ENCODE results near the gene NDUFAF8.

The NDUFAF8 gene

DNA sequence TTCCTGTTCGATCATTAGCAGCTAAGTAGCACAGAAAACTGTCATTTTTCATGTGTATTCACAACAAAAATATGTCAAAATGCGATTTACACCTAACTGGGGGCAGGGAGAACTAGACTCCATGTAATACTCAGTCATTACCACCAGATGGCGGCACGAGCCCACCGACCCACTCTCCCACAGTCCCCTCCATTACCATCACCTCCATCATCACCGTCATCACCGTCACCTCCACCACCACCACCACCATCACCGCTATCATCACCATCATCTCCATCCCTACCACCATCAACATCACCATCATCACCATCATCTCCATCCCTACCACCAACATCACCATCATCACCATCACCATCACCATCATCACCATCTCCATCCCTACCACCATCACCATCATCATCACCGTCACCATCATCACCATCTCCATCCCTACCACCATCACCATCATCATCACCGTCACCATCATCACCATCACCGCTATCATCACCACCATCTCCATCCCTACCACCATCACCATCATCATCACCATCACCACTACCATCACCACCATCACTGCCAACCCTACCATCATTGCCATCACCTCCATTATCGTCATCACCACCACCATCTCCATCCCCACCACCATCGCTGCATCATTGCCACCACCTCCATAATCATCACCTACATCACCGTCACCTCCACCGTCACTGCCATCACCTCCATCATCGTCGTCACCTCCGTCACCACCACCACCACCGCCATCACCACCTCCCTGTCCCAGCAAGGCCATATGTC is 14.4 kb downstream of the NDUFAF8 start:
- peak; percentile 13 for DNase-seq (ENCODE audit: low read depth)

DNA sequence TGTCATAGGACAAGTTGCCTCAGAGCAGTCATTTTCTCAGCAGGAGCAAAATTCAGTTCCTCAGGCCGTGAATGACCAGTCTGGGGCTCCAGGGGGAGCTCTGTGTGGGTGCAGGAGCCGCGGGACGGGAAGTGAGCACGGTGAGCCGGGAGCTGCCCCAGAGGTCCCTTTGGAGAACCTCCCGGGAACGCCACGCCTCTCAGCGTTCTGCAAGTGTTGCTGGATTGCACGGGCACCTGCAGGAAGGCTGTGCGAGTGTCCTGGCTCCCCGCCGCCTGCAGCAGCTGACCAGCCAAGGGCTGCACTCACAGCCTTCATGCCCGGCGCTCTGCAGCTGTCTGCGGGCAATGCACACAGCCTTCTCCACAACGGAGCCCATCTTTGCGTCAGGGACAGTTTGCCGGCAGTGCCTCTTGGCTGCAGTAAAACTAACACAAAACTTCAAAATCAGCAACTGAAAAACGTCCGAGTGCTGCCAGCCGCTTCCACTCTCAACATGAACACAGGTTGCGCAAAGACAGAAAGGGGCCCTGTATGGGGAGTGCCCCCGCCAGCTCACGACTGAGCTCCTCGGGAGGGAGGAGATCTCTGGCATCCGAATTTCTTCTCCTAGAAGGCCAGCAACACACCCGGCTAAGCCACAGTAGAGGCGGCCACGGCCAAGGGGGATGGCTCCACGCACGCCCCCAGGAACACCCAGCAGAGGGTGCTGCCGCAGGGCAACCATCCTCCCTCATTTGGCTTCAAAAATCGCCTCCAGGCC is 16.0 kb downstream of the NDUFAF8 start:
- DNase-seq (ENCODE audit: low read depth): peak; percentile 60

DNA sequence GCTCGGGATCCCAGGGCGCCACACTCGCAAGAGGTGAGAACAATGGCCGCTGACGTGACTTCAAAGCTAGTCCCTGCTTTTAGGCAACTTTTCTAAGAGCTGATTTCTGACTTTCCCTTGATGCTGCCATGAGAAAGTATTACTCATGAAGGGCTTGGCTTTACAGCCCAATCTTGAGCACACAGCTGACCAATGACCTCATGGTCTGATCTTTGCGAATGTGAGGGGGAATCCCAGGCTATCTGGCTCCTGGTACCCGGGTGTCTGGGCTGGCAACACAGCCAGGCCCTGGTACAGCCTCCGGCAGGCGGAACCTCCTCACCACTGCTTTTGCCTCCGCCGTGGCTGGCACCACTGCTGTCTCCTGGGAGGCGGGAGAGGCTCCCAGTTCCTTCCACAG is 17.5 kb downstream of the NDUFAF8 start:
- DNase-seq (ENCODE audit: low read depth): peak; percentile 24

DNA sequence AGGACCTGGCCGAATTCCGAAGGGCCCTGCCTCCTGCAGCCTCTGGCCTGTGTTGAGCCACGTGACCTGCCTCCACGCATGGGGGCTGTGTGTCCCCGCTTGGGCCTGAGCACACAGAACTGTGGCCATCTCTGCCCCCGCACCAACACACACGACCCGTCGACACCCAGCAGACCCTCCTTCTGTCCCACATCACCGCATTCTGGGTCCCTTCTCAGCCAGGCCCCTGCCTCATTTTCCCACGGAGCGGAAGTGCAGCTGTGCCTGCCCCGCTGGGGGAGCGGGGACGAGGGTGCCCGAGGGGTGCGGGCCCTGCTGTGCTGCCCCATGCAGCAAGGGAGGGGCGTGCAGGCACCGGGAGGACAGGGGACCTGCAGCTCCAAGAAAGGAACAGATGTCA is 18.4 kb downstream of the NDUFAF8 start:
- no peak for DNase-seq (ENCODE audit: low read depth)

DNA sequence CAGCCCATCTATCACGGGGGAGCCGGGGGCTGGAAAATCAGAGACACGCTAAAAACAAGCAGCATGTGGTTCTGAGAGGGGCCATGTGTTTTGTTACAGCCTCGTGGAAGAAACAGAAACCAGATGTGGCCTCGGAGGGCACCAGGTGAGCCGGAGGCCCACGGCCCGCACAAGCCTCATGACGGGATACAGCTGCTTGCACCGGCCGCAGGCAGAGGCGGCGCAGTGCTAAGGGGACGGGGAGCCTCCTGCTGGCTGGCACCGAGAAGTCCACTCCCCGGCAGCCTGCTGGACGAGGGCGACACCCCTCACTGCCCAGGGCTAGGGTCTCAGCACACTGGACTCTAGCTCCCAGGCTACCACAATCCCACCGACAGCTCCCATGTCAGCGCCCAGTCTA is 19.2 kb downstream of the NDUFAF8 start:
- DNase-seq (ENCODE audit: low read depth): no peak

DNA sequence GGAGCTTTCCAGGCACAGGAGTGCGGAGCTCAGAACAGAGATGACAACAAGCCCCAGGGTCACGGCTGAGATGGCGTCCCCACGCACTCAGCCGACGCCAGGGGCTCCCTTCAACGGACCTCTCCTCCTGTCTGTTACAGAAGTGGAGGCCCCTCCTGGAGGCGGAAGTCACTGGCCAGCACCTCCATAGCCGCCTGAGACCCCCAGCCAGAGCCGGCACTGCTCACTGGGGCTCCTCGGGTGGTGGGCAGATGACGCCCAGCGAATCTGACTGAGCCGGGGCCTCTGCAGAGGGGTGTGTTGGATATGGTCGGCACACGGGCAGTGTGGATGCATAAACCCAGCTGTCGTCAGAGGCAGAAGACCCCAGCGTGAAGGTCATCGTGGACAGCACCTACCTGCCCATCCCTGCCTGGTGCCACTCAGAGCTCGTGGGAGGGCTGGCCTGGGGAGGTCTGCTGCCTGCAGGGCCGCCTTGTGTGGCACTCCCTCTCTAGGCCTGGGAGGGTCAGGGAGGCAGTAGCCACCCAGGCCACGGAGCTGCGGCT is 20.0 kb downstream of the NDUFAF8 start:
- no peak for DNase-seq (ENCODE audit: low read depth)

DNA sequence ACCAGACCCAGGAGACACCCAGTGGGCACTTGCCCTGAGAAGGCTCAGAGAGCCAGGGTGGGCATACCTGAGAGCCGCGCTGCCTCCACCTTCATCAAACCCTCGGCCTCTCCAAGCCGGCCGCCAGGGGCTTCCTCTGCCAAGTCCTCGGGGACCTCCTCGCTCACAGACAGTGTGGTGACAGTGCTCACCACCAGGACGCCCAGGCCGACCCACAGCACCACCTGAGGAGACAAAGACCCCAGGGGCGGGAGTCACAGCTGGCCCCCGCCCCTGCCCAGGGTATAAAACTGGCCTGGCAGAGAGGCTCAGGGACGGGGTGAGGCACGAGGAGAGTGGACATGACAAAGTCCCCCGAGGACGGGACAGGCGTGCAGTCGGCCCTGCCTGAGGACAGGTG is 21.1 kb downstream of the NDUFAF8 start:
- no peak for DNase-seq (ENCODE audit: low read depth)

DNA sequence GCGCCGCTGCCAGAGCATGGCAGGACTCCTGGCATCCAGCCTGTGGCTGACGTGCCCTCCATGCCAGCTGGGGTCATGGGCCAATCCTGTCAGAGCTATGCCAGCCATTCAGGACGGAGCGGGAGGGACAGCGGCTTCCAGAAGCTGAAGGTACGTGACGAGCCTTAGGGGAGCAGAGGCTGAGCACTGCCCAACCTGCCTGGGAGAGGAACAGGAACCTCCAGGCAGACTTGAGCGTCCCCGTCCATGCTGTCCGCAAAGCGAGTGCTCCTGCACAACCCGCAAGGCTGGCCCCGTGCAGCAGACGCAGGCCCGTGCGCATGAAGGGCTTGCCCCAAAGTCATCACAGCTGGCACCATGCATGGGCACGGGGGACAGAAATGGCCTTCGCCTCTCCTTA is 21.5 kb downstream of the NDUFAF8 start:
- DNase-seq (ENCODE audit: low read depth): no peak

DNA sequence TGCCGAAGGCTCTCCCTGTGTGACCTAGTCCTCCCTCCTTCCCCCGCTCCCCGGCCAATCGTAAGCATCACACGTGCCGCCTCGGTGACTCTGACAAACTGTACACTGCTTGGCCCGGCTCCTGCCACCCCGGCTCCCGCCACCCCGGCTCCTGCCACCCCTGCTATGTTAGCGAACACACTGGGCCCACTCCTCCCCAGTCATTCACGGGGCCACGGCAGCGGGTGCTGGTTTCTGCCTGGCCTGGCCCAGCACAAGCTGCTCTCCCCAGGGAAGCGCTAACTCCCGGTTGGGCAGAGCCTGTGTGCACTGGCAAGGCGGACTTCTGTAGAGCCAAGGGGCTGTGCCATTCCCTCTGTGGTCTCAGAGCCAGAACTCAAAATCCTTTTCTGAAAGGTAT is 22.0 kb downstream of the NDUFAF8 start:
- no peak for DNase-seq (ENCODE audit: low read depth)

DNA sequence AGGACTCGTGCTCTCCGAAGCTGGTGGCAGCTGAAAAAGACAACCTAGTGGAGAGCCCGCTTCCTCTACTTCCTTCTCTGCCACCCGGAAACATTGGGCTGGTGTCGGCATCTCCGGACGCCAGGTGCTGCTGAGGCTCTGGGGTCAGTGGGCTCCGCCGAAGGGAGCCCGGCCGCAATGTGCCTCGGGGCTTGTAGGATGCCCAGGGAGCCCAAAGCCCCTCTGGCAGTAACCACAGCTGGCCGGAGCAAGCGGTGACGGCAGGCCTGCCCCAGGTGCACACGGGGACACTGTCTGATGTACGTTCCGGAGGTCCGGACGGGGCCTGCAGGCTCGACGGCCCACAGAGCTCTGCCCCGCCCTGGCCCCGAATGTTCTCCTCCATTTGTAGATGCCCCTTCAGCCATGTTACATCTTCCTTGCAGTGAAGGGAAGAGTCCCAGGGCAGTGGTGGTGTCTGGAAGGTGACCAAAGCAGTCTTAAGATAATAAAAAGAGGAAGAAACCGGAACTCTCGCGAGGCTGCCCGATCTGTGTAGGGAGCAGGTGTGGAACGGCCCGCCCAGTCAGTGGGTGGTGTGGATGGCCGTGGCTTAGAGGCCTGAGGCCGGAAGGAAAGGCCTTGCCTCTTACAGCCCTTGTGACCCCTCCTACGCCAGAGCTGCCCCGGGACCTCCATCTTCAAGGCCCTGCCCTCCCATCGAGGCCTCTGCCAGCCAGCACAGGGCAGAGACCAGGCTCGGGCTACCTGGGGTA is 22.6 kb downstream of the NDUFAF8 start:
- DNase-seq (ENCODE audit: low read depth): no peak

DNA sequence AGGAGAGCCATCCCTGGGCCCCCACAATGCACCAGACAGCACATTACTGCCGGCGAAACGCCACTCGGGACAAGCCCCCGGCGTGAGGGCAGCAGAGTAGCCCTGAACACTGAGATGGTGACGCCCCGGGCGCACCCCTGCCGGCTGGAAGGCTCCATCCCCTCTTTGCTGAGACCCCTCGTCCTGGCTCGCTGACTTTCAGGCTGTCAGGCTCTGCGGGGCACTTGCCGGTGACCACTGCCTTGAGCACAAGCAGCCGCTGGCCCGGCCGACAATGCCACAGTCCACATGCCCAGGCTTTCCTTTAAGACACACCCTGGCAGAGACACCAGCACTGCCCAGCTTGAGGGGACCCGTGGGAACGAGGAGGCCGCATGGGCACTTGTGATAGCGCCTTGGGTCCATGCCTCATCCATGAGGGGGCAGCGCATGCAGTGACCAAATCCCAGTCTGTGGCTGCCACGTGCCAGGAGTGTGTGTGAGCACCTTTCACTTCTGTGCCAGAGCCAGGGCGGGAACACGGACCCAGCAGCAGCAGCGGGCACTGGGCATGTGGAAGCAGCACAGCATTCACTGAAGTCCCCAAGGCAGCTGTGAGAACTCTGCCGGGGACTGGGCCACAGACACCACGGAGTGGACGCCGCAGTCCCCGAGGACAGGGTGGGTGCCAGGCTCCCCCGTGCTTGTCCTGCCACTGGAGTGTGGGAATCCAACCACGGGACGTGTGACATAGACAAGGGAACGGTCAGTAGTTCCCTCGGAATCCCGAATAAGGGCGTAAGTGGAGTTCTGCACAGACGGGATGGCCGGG is 24.5 kb downstream of the NDUFAF8 start:
- DNase-seq (ENCODE audit: low read depth): no peak

DNA sequence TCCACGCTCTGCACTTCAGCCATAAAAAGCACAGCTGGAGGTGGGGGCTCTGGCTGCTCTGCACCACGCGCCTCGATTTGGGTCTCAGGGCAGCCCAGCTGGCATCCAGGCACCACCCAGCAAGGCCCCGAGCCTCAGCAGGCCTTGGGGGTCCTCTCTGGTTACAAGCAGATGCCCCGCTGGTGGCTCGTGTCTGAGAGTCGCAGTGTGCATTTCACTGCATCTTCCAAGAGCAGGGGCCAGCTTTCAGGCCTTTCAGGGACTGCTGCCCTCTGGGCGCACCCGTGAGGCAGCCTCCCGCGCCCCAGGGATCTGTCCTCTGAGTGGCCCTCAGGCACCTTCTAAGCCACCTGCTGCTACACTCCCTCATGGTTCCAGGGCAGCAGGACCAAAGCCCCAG is 25.5 kb downstream of the NDUFAF8 start:
- no peak for DNase-seq (ENCODE audit: low read depth)

DNA sequence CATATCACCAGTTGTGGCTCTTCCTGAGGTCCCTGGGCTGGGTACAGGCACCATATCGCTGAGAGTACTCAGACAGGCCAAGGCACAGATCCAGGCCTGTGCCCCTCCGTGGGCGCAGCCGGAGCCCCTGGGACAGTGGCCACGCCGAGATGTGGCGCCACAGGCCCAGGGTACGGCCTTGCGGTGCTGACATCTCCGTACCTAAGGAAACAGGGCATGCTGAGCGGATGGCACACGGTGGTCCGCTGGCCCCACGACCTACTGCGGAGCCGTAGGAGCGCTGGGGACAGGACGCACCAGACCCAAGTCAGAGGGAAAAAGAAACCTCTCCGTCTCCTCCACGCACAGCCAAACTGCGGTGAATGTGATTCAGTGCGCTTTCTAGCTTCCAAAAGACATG is 26.5 kb downstream of the NDUFAF8 start:
- DNase-seq (ENCODE audit: low read depth): no peak

DNA sequence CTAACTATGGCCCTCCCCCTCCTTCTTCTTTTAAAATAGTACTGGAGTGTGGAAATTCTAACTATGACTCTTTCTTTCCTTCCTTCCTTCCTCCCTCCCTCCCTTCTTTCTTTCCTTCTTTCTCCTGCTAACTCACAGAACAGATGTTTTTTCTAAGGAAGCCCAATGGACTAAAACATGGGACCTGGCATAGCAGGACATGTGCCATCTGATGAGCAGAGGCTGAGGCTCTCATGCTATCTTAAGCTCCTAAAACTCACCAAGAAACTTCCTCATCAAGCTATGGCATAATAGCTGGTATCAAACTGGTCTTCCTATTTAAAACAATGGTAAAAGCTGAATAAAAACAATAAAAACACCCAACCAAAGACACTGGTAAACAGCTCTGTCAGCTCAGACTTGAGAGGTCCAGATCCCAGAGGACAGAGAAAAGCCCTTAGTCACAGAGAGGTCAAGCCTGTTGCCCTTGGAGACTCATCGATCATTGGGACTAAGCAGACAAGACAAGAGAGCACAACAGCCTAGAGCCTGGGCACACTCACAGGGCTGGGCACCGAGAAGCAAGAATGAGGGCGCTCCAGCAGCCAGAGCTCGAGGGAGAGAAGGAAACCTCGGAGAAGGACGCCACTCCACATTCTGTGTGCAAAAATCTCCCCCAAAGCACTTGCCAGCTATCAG is 28.4 kb downstream of the NDUFAF8 start:
- DNase-seq (ENCODE audit: low read depth): no peak

DNA sequence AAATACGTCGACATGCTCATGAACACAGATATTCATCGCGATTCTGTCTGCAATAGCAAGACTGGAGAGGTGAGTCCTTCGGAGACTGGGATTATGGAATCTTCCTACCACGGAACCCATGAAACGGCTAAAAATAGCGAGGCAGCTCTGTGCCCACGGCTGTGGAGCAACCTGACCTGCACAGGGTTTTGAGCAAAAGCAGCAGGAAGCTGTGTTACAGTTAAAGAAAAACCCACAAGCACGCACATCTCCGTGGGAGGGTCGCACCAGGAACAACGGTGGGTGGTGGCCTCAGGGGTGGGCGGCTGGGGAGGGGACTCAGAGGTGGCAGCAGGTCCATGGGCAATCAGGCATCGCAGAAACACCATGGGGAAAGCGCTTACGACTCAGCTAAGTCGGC is 31.2 kb downstream of the NDUFAF8 start:
- DNase-seq (ENCODE audit: low read depth): no peak

DNA sequence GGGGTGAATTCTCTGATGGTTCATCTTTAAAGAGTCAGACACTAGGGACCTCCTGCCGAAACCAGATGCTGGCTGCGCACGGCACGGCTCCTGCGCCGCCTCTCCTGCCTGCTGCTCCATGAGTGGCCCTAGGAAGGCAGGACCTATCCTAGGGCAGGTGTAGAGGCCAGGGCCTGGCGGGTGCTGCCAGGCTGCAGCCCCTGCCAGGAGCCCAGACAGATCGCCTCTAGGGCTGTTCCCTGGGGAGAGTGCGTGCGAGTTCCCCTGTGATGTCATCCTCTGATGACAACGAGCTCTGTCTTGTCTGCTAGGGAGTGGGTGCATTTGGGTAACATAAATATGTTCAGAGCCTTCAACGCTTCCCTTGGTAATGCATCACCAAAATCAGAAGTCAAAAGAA is 32.1 kb downstream of the NDUFAF8 start:
- no peak for DNase-seq (ENCODE audit: low read depth)

DNA sequence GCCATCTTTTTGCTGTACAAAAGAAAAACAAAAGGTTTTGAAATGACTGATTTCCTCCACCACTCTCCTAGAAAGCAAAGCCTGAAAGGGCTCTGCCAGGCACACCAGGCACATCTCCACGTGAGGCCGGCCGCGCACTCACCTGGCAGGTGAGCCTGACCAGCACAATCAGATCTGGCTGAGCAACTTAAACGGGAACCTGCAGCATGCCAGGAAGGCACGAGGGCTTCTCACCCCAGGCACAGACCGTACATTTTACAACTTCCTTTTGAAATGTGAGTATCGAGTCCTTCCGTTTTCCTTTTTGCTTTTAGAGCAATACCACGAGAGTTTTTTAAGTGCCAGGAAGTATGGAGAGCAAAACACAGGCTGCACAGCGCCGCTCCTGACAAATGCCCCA is 33.5 kb downstream of the NDUFAF8 start:
- no peak for DNase-seq (ENCODE audit: low read depth)

DNA sequence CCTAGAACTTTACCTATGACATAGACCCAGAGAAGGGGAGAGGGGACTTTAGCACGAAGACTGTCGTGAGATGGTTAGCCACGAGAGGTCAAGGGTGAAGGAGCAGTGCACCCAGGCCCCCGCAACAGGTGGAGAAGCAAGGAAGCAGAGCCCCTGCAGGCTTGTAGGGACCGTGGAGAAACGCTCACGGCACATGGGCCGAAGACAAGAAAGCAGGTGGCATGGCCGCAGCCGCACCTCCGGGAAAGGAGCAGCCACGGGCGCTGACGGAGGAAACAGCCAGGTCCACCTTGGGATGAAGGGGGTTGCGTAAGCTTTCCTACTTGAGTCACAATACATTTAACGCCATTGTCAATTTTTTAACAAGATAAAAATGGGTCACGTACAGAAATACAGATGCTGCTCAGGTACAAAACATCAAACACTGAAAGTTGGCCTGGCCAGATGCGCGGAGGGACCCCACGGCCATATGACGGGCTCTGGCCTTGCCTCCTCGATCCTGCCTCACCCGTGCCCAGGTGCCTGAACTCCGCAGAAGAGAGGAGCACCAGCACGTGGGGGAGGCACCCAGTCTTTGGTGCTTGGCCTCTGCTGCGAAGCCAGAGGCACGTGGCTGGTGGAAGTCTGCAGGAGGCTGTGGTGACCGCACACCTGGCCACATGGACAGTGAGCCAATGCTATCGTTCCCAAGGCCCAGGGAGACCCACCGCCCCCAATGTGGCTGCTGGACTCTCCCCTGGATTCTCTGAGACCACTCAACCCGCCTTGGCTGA is 34.8 kb downstream of the NDUFAF8 start:
- no peak for DNase-seq (ENCODE audit: low read depth)

DNA sequence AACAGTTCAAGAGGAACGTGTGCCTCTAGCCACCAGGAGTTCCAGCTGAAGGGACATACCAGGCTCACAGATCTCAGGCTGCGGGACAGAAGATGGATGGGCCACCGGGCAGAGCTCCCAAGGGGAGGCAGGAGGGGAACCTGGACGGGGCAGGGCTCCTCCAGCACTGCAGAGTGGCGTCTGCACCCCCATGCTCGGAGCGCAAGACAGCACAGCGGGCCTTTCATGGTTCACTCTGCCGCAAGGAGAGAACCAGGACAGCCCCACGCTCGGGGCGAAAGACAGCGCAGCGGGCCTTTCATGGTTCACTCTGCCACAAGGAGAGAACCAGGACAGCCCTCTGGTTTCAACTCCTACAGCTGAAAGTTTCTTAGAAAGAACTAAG is 35.3 kb downstream of the NDUFAF8 start:
- DNase-seq (ENCODE audit: low read depth): no peak

DNA sequence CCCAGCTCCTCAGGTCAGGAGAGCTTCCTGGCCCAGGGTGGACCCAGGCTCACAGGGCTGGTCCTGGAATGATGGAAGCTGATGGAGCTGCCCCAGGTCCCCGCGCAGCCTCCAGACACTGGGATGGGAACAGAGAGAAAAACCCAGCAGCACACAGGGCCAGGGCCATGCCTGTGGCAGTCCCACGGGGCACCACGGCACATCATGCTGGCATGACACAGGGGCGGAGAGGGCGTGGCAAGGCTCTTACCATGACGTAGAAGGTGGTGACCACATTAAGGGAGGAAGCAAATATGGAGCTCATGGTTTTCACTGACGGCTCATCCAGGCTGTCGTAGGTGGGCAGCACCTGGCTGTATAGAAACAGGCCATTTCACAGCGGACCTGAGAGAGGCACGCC is 37.7 kb downstream of the NDUFAF8 start:
- no peak for DNase-seq (ENCODE audit: low read depth)

DNA sequence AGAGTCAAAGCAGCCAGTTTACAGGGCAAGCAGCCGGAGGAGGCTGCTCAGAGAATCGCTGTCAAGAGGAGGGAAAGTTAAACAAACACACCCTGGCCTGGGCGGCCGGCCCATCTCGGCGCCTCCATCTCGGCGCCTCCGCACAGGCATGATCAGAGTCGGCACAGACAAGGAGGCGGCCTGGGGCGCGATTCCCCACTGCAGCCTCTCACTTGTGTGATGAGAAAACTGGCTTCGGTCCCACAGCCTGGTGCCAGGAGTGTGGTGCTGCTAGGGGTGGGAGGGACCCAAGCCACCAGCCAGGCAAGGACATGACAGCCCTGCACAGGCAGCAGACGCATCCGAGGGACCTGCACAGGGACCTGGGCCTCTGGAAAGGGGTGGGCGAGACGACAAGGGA is 38.3 kb downstream of the NDUFAF8 start:
- DNase-seq (ENCODE audit: low read depth): no peak
